Stimulated activated CD4-positive, alpha-beta T cell treated with anti-CD3 and anti-CD28 coated beads, TNF-alpha, amount 100 ng/mL, for 48 hours (primary cell): ENCODE measurements around the gene OR8B3.
A peak's percentile ranks its signal among the peaks of the same experiment; 100 is the strongest.
"Not testable (repeated sequence)": the region's sequence is repeated elsewhere in the genome, so short reads cannot be mapped to it uniquely, and the experiment has no call there.

Experiments used
- DNase-seq, 3 donors: peaks; one replicate each; pipeline ENCODE4 v3.0.0-alpha.2; 2020; ENCODE audit warnings: low read depth in 3 of 3

Gene OR8B3

GRCh38 chr11:124398924-124399323 lies at the start of gene OR8B3:
TSS of gene OR8B3 (minus strand) at chr11:124399024. CDS start at chr11:124397351, 1,673 bp downstream.
- DNase-seq: no peak

GRCh38 chr11:124446916-124447315 lies 48.1 kb upstream of the OR8B3 start:
- no peak for DNase-seq

GRCh38 chr11:124445646-124446150 lies 46.9 kb upstream of the OR8B3 start, which contains the start of gene OR8B8:
TSS of gene OR8B8 (minus strand) at chr11:124445696. CDS start at chr11:124441085, 4,611 bp downstream.
- no peak for DNase-seq

- DNase-seq: no peak
These were observed 44.0 kb upstream of the OR8B3 start for GRCh38 chr11:124442847-124443246.

- no peak for DNase-seq
These were observed 43.6 kb upstream of the OR8B3 start for GRCh38 chr11:124442442-124442841.

- no peak for DNase-seq
These were observed 42.7 kb upstream of the OR8B3 start for GRCh38 chr11:124441519-124441918.

GRCh38 chr11:124441081-124441480 lies 42.3 kb upstream of the OR8B3 start:
- DNase-seq: no peak

- no peak for DNase-seq
These were observed 41.8 kb upstream of the OR8B3 start for GRCh38 chr11:124440608-124441007.

- no peak for DNase-seq
These were observed 35.9 kb upstream of the OR8B3 start for GRCh38 chr11:124434699-124435098.

GRCh38 chr11:124429599-124429998 lies 30.8 kb upstream of the OR8B3 start:
- no peak for DNase-seq

- DNase-seq: no peak
These were observed 25.6 kb upstream of the OR8B3 start, which contains the start of gene OR8B4 for GRCh38 chr11:124424384-124424921. TSS of gene OR8B4 (minus strand) at chr11:124424871. CDS start at chr11:124424871, 0 bp downstream.

GRCh38 chr11:124421043-124421442 lies 22.2 kb upstream of the OR8B3 start:
- DNase-seq: no peak

GRCh38 chr11:124415356-124415923 lies 16.6 kb upstream of the OR8B3 start:
- no peak for DNase-seq

GRCh38 chr11:124409906-124410305 lies 11.1 kb upstream of the OR8B3 start:
- no peak for DNase-seq

- DNase-seq: no peak
These were observed 6.8 kb upstream of the OR8B3 start for GRCh38 chr11:124405581-124405980.

GRCh38 chr11:124403186-124403585 lies 4.4 kb upstream of the OR8B3 start:
- DNase-seq: not testable (repeated sequence)

- peak; percentile 32 to 53 (median 32) for DNase-seq
These were observed 3.6 kb upstream of the OR8B3 start for GRCh38 chr11:124402326-124402922.

GRCh38 chr11:124396847-124397246 lies 2.0 kb downstream of the OR8B3 start:
- not testable (repeated sequence) for DNase-seq

- no peak for DNase-seq
These were observed 4.4 kb downstream of the OR8B3 start for GRCh38 chr11:124394408-124394807.

GRCh38 chr11:124384399-124384798 lies 14.4 kb downstream of the OR8B3 start, which contains the start of gene OR8B2:
TSS of gene OR8B2 (minus strand) at chr11:124384499. CDS start at chr11:124383343, 1,156 bp downstream.
- no peak for DNase-seq

GRCh38 chr11:124382857-124383256 lies 16.0 kb downstream of the OR8B3 start:
- not testable (repeated sequence) for DNase-seq

- DNase-seq: no peak
These were observed 18.2 kb downstream of the OR8B3 start for GRCh38 chr11:124380585-124380984.

- DNase-seq: no peak
These were observed 22.5 kb downstream of the OR8B3 start for GRCh38 chr11:124376280-124376679.
